ENCODE results near the gene NISCH. TPM values are rescaled to one million over a fixed set of nuclear protein-coding genes. Genes with fewer than 3 reads are reported as not detected.

Gene NISCH
- total RNA-seq, 2 experiments from 2014 or later, result 73.8 to 75.0 TPM

- DNase-seq, result no peak
- H3K27me3 Mint-ChIP-seq, result peaks cover 3% of the 10 kb centered on the region
- H3K4me1 Mint-ChIP-seq, result peaks cover 15% of the 10 kb centered on the region
- H3K27ac Mint-ChIP-seq, result no peak overlapping the region
- H3K36me3 Mint-ChIP-seq (ENCODE audit: low read depth), result no peaks in the 10 kb centered on the region
- H3K4me3 Mint-ChIP-seq, result no peak overlapping the region
- H3K9me3 Mint-ChIP-seq, result no peaks in the 10 kb centered on the region
- ChIA-PET POLR2A (no interaction called here), CTCF (interaction anchor here (1.4 kb wide), 1 partner anchor 9 kb away, joined by 3 read pairs; no protein-coding TSS in a partner anchor)
These were observed 17.9 kb upstream of the NISCH start for GRCh38 chr3:52437326-52438103.

DNA sequence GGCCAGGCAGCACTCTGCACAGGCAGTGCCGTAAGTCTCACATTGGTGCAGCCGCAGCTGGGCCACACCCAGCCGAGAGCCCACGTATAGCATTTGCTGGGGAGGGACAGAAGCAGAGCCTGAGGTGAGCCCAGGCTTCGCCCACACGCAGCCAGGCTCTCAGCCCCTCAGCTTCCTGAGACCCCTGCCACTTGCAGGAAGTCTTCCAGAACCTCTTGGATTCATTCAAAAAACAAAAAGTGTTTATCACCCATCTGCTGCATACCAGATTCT is 17.4 kb upstream of the NISCH start:
- Mint-ChIP-seq H3K27ac (no peak overlapping the region), H3K4me1 (peaks cover 10% of the 10 kb centered on the region), H3K9me3 (no peaks in the 10 kb centered on the region), H3K36me3 (ENCODE audit: low read depth) (no peaks in the 10 kb centered on the region), H3K27me3 (peaks cover 3% of the 10 kb centered on the region), H3K4me3 (no peak overlapping the region)
- no peak for DNase-seq
- ChIA-PET CTCF (interaction anchor here (1.4 kb wide), 1 partner anchor 9 kb away, joined by 3 read pairs; no protein-coding TSS in a partner anchor), POLR2A (interaction anchor here (1.9 kb wide), 1 partner anchor 11 kb away, joined by 5 read pairs; no protein-coding TSS in a partner anchor)

DNA sequence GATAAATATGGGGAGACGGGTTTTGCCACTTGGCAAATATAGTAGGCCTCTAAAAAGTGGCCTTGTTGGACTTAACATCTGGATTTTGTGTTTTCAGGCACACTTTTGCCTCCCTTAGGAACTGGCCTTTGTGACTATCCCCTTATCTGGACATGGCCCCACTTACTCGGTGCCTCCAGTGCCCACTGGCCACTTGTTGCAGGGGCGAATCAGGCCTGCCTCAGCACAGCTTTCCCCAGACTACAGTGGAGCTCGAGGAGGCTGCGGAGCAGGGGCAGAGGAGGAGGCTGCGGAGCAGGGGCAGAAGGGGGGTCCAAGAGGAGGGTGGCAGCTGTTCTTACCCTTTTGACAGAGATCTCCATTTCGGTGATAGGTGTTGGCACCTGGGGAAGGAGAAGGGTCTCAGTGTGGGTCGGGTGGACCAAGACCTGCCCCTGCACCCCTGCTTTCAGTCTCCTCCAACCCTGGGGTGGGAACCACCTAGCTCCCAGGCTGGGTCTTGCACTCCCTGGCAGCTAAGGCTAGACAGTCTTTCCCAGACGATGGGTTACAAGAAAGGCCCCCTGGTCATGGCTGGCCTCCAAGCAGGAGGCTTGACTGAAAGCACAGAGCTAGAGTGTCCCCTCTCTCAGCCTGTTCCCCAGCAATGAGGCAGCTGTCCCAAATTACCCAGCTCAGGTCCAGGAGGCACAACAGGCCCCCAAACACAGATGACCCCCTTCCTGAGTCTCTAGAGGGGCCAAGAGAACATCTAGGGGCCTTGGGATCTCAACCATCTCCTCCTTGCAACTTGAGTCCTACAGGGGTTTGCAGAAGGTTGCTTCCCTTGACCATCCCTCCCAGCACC is 16.6 kb upstream of the NISCH start:
- H3K4me1 Mint-ChIP-seq, result peaks cover 5% of the 10 kb centered on the region
- DNase-seq, result no peak
- peaks cover 3% of the 10 kb centered on the region for H3K27me3 Mint-ChIP-seq
- no peaks in the 10 kb centered on the region for H3K9me3 Mint-ChIP-seq
- no peak overlapping the region for H3K27ac Mint-ChIP-seq
- H3K36me3 Mint-ChIP-seq (ENCODE audit: low read depth), result no peaks in the 10 kb centered on the region
- CTCF ChIA-PET, result interaction anchor here (1.2 kb wide), 1 partner anchor 11 kb away, joined by 8 read pairs; no protein-coding TSS in a partner anchor
- no peak overlapping the region for H3K4me3 Mint-ChIP-seq
- POLR2A ChIA-PET, result interaction anchor here (0.9 to 1.9 kb wide), 2 partner anchors 10 to 17 kb away, joined by 3 to 5 read pairs; partner anchors contain the start of gene NISCH

DNA sequence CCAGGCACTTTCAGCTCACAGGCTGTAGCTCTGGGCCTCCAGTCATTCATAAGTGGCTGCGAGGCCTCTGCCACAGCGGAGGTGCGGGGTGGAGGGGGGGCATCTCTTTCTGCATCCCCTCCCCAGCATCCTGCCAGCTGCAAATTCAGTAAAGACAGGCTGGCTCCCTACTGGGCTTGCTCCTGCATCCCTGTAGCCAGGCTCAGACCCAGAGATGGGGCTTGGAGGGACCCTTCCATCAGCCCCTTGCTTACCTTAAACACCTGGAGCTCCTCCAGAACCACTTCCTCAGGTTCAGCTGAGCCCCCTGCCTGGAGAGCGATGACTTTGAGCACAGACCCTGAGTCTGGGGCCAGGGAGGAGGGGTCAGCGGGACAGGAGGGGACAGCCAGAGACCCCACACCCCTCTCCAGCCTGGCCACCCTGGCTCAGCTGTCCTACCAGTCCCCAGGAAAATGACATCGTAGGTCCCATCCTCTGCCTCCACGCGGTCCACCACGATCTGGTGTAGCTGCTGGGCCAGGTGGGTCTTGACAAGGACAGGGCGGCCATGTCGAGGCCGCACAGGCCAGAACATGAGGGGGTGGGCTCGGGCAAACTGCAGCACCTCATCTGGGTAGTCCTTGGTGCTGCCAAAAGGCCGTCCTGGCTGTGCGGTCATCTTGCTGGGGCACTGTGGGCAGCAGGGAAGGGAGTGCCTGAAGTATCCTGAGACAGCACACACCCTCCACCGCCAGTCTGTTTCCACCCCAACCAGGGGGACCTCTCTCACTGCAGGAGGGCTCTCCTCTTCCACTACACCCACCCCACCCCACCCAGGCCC is 15.8 kb upstream of the NISCH start:
- no peak overlapping the region for H3K27ac Mint-ChIP-seq
- no peaks in the 10 kb centered on the region for H3K9me3 Mint-ChIP-seq
- H3K27me3 Mint-ChIP-seq, result no peaks in the 10 kb centered on the region
- POLR2A ChIA-PET, result interaction anchor here (0.5 to 1.9 kb wide), 3 partner anchors 9 to 450 kb away, joined by 3 to 5 read pairs (median 3); partner anchors contain the start of gene NISCH
- H3K4me1 Mint-ChIP-seq, result no peaks in the 10 kb centered on the region
- no peak for DNase-seq
- CTCF ChIA-PET, result interaction anchor here (1.2 kb wide), 1 partner anchor 11 kb away, joined by 8 read pairs; no protein-coding TSS in a partner anchor
- no peak overlapping the region for H3K4me3 Mint-ChIP-seq
- H3K36me3 Mint-ChIP-seq (ENCODE audit: low read depth), result no peaks in the 10 kb centered on the region

GRCh38 chr3:52440249-52440551 is 15.2 kb upstream of the NISCH start:
- Mint-ChIP-seq H3K27ac (no peak overlapping the region), H3K9me3 (no peaks in the 10 kb centered on the region), H3K4me1 (peaks cover 3% of the 10 kb centered on the region), H3K27me3 (no peaks in the 10 kb centered on the region), H3K4me3 (no peak overlapping the region), H3K36me3 (ENCODE audit: low read depth) (no peaks in the 10 kb centered on the region)
- POLR2A ChIA-PET, result no interaction called here
- CTCF ChIA-PET, result no interaction called here
- DNase-seq, result no peak

- no peaks in the 10 kb centered on the region for H3K27me3 Mint-ChIP-seq
- DNase-seq, result no peak
- CTCF ChIA-PET, result interaction anchor here (1.0 kb wide), 1 partner anchor 11 kb away, joined by 3 read pairs; no protein-coding TSS in a partner anchor
- H3K9me3 Mint-ChIP-seq, result no peaks in the 10 kb centered on the region
- H3K4me3 Mint-ChIP-seq, result no peak overlapping the region
- peaks cover 4% of the 10 kb centered on the region for H3K4me1 Mint-ChIP-seq
- H3K27ac Mint-ChIP-seq, result no peak overlapping the region
- POLR2A ChIA-PET, result no interaction called here
- no peaks in the 10 kb centered on the region for H3K36me3 Mint-ChIP-seq (ENCODE audit: low read depth)
These were observed 14.7 kb upstream of the NISCH start for GRCh38 chr3:52440671-52441070.

DNA sequence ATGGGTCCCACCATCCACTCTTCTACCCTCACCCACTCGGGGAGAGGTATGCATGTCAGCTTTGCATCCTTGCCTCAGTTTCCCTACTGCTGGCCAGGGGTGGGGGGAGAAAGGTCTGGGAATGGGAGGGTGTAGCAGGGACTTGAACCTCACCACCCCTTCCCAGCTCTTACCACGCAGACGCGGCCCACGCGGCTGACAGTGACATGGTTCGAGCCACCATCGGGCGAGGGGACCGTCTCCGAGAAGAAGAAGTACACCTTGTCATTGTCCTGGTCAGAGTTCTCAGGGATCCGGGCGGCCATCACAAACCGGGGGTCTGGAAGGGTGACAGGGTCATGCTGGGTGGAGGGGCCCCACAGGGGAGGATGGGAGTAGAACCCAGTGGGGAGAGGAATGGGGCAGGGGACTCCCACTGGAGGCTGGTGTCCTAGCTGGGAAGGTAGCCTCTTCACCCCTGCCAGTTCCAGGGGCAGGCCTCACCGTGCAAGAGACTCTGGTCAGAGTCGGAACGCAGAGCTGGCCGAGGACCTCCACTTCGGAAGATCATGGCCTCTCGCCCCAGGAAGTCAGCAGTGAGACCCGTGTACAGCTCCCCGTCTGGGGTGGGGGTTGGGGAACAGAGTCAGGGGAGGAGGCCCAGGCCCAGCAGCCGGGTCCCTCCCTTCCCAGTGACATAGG is 14.2 kb upstream of the NISCH start:
- H3K36me3 Mint-ChIP-seq (ENCODE audit: low read depth), result no peaks in the 10 kb centered on the region
- no peaks in the 10 kb centered on the region for H3K9me3 Mint-ChIP-seq
- H3K4me3 Mint-ChIP-seq, result no peak overlapping the region
- peaks cover 4% of the 10 kb centered on the region for H3K4me1 Mint-ChIP-seq
- no peaks in the 10 kb centered on the region for H3K27me3 Mint-ChIP-seq
- CTCF ChIA-PET, result interaction anchor here (1.0 kb wide), 1 partner anchor 10 kb away, joined by 3 read pairs; no protein-coding TSS in a partner anchor
- H3K27ac Mint-ChIP-seq, result no peak overlapping the region
- DNase-seq, result no peak
- POLR2A ChIA-PET, result interaction anchor here (0.5 kb wide), 1 partner anchor 29 kb away, joined by 4 read pairs; no protein-coding TSS in a partner anchor

- no peak for DNase-seq
- ChIA-PET CTCF (interaction anchor here (1.0 kb wide), 1 partner anchor 10 kb away, joined by 3 read pairs; no protein-coding TSS in a partner anchor), POLR2A (interaction anchor here (0.7 kb wide), 1 partner anchor 22 kb away, joined by 4 read pairs; no protein-coding TSS in a partner anchor)
- H3K27ac Mint-ChIP-seq, result no peak overlapping the region
- H3K9me3 Mint-ChIP-seq, result no peaks in the 10 kb centered on the region
- H3K36me3 Mint-ChIP-seq (ENCODE audit: low read depth), result no peaks in the 10 kb centered on the region
- H3K27me3 Mint-ChIP-seq, result no peaks in the 10 kb centered on the region
- no peak overlapping the region for H3K4me3 Mint-ChIP-seq
- peaks cover 4% of the 10 kb centered on the region for H3K4me1 Mint-ChIP-seq
These were observed 13.6 kb upstream of the NISCH start for GRCh38 chr3:52441772-52442332.

GRCh38 chr3:52442409-52443267 is 12.8 kb upstream of the NISCH start:
- Mint-ChIP-seq H3K27ac (no peak overlapping the region), H3K9me3 (no peaks in the 10 kb centered on the region), H3K36me3 (ENCODE audit: low read depth) (no peaks in the 10 kb centered on the region), H3K4me3 (no peak overlapping the region), H3K4me1 (peaks cover 4% of the 10 kb centered on the region), H3K27me3 (no peaks in the 10 kb centered on the region)
- POLR2A ChIA-PET, result interaction anchor here (0.7 to 1.0 kb wide), 2 partner anchors 21 to 93 kb away, joined by 3 to 4 read pairs; partner anchors contain the start of gene UQCC5
- CTCF ChIA-PET, result interaction anchor here (0.9 to 10.9 kb wide), 2 partner anchors 13 to 31 kb away, joined by 4 to 151 read pairs; no protein-coding TSS in a partner anchor
- no peak for DNase-seq

GRCh38 chr3:52443268-52443610 is 12.2 kb upstream of the NISCH start:
- ChIA-PET POLR2A (interaction anchor here (1.0 kb wide), 1 partner anchor 93 kb away, joined by 3 read pairs; the partner anchor contains the start of gene UQCC5), CTCF (interaction anchor here (0.9 to 10.9 kb wide), 2 partner anchors 13 to 31 kb away, joined by 4 to 151 read pairs; no protein-coding TSS in a partner anchor)
- H3K27me3 Mint-ChIP-seq, result no peaks in the 10 kb centered on the region
- no peaks in the 10 kb centered on the region for H3K36me3 Mint-ChIP-seq (ENCODE audit: low read depth)
- H3K9me3 Mint-ChIP-seq, result no peaks in the 10 kb centered on the region
- H3K27ac Mint-ChIP-seq, result no peak overlapping the region
- DNase-seq, result no peak
- H3K4me3 Mint-ChIP-seq, result no peak overlapping the region
- peaks cover 4% of the 10 kb centered on the region for H3K4me1 Mint-ChIP-seq

All from activated CD4-positive, alpha-beta memory T cell treated with anti-CD3 and anti-CD28 coated beads, Interleukin-2, amount 10 ng/mL, durations not matched to agents 7 days and 5 days (primary cell).